Brain pericyte (primary cell): ENCODE data around the gene CLEC4C.

Experiments used
- DNase-seq: peaks from one replicate; pipeline ENCODE4 v3.0.0-alpha.2; 2012; ENCODE audit warnings: low read depth, low spot score

The CLEC4C gene

GRCh38 chr12:7723926-7724325 lies 23.2 kb downstream of the CLEC4C start:
- no peak for DNase-seq

- no peak for DNase-seq
These were observed 27.0 kb downstream of the CLEC4C start for GRCh38 chr12:7719946-7720730.

GRCh38 chr12:7716381-7716780 lies 30.8 kb downstream of the CLEC4C start:
- DNase-seq = no peak

GRCh38 chr12:7712841-7713442 lies 34.2 kb downstream of the CLEC4C start:
- no peak for DNase-seq

- no peak for DNase-seq
These were observed 36.0 kb downstream of the CLEC4C start, which contains the start of gene DPPA3 for GRCh38 chr12:7711133-7711532. Gene DPPA3 (plus strand): TSS chr12:7711433. CDS start chr12:7711571, 138 bp downstream.

GRCh38 chr12:7709969-7710675 lies 37.1 kb downstream of the CLEC4C start:
- DNase-seq = no peak

- DNase-seq = no peak
These were observed 41.3 kb downstream of the CLEC4C start for GRCh38 chr12:7705846-7706245.

- DNase-seq = no peak
These were observed 51.5 kb downstream of the CLEC4C start, which contains the start of gene GDF3 for GRCh38 chr12:7695566-7696197. Gene GDF3 (minus strand): TSS chr12:7695775. CDS start chr12:7695728, 47 bp downstream.

- no peak for DNase-seq
These were observed 52.0 kb downstream of the CLEC4C start for GRCh38 chr12:7695237-7695560.

- DNase-seq = no peak
These were observed 52.5 kb downstream of the CLEC4C start for GRCh38 chr12:7694556-7695236.

GRCh38 chr12:7693793-7694192 lies 53.4 kb downstream of the CLEC4C start:
- DNase-seq = no peak

- no peak for DNase-seq
These were observed 65.6 kb downstream of the CLEC4C start for GRCh38 chr12:7681535-7681934.
